WTC11 (cell line): ENCODE measurements around the gene ZER1. TPM values are rescaled to one million over a fixed set of nuclear protein-coding genes. Genes with fewer than 3 reads are reported as not detected.
"Not testable (repeated sequence)": the region's sequence is repeated elsewhere in the genome, so short reads cannot be mapped to it uniquely, and the experiment has no call there.

ENCODE experiments used
- ATAC-seq: fragments of 200-7000 bp; cut with Tn5 transposase; 2 replicates; pipeline ENCODE4 v1.10.0; 2021; ENCODE audit warnings: mild to moderate bottlenecking, moderate library complexity
- CTCF ChIA-PET: fragments of 300-600 bp; sonication (Branson Sonifier 250); formaldehyde crosslinking; loops from one replicate; lab custom pipeline; 2021; ENCODE audit warnings: antibody characterized with exemption; lab: Charles Lee
- POLR2A ChIA-PET: fragments of 350-600 bp; sonication (Branson Sonifier 250); formaldehyde crosslinking; loops from one replicate; lab custom pipeline; 2021; ENCODE audit warnings: antibody characterized with exemption; lab: Charles Lee
- DNase-seq: peaks from one replicate; pipeline ENCODE4 v3.0.0; 2021; ENCODE audit warnings: low spot score
- H3K27ac Mint-ChIP-seq: 2 replicates; pipeline ENCODE4 v1.8.0; 2021; ENCODE audit warnings: mixed read lengths
- H3K27me3 Mint-ChIP-seq: 2 replicates; pipeline ENCODE4 v1.8.0; 2021; ENCODE audit warnings: low read depth, mild to moderate bottlenecking, moderate library complexity, mixed read lengths
- H3K36me3 Mint-ChIP-seq: 2 replicates; pipeline ENCODE4 v1.8.0; 2021; ENCODE audit warnings: mixed read lengths
- H3K4me1 Mint-ChIP-seq: 2 replicates; pipeline ENCODE4 v1.8.0; 2022; ENCODE audit warnings: mixed read lengths
- H3K4me3 Mint-ChIP-seq: 2 replicates; pipeline ENCODE4 v1.8.0; 2021; ENCODE audit warnings: mild to moderate bottlenecking, moderate library complexity, mixed read lengths
- H3K9me3 Mint-ChIP-seq: 2 replicates; pipeline ENCODE4 v1.8.0; 2021; ENCODE audit warnings: mixed read lengths
- EMX1 ChIP-seq: fragments of 250-450 bp; sonication (Bioruptor Pico); IDR thresholded peaks from 2 replicates; pipeline ENCODE4 v1.8.0; 2021; ENCODE audit warnings: mild to moderate bottlenecking
- ETV6 ChIP-seq: sonication (generic); formaldehyde crosslinking; IDR thresholded peaks from 2 replicates; pipeline ENCODE4 v1.8.1; 2022; ENCODE audit warnings: mild to moderate bottlenecking, missing genetic modification reagents
- NFATC4 ChIP-seq: fragments of 250-450 bp; sonication (Bioruptor Pico); IDR thresholded peaks from 2 replicates; pipeline ENCODE4 v1.9.0; 2021; ENCODE audit warnings: mild to moderate bottlenecking
- PRRX2 ChIP-seq: fragments of 250-450 bp; sonication (Bioruptor Pico); IDR thresholded peaks from 2 replicates; pipeline ENCODE4 v1.8.0; 2021; ENCODE audit warnings: mild to moderate bottlenecking
- TP53 ChIP-seq: sonication (generic); formaldehyde crosslinking; IDR thresholded peaks from 2 replicates; pipeline ENCODE4 v1.8.1; 2023; ENCODE audit warnings: mild to moderate bottlenecking, missing genetic modification reagents
- ZNF138 ChIP-seq: sonication (generic); formaldehyde crosslinking; conservative IDR thresholded peaks from 2 replicates; pipeline ENCODE4 v1.8.1; 2022; ENCODE audit warnings: mild to moderate bottlenecking, moderate library complexity, missing genetic modification reagents
- ZNF416 ChIP-seq: fragments of 250-450 bp; sonication (Bioruptor Pico); IDR thresholded peaks from 2 replicates; pipeline ENCODE4 v1.9.0; 2021; ENCODE audit warnings: mild to moderate bottlenecking, inconsistent platforms
- ZNF671 ChIP-seq: fragments of 250-450 bp; sonication (Bioruptor Pico); IDR thresholded peaks from 2 replicates; pipeline ENCODE4 v1.8.0; 2021; ENCODE audit warnings: mild to moderate bottlenecking
- total RNA-seq: library from RNA; stranded (reverse); gene quantifications from 3 replicates; pipeline ENCODE4 v1.2.3, GENCODE V29; 2021
- TF ChIP-seq, protein P1 (sequence below): sonication (generic); formaldehyde crosslinking; IDR thresholded peaks from 2 replicates; pipeline ENCODE4 v1.8.1; 2022; ENCODE audit warnings: mild to moderate bottlenecking, missing genetic modification reagents, moderate library complexity, borderline replicate concordance
- TF ChIP-seq, protein P2 (sequence below): fragments of 250-450 bp; sonication (Bioruptor Pico); IDR thresholded peaks from 2 replicates; pipeline ENCODE4 v1.8.0; 2021; ENCODE audit warnings: mild to moderate bottlenecking
- TF ChIP-seq, protein P3 (sequence below): fragments of 250-450 bp; sonication (Bioruptor Pico); IDR thresholded peaks from 2 replicates; pipeline ENCODE4 v1.9.0; 2021; ENCODE audit warnings: mild to moderate bottlenecking
- TF ChIP-seq, protein P4 (sequence below): fragments of 250-450 bp; sonication (Bioruptor Pico); IDR thresholded peaks from 2 replicates; pipeline ENCODE4 v1.9.0; 2021; ENCODE audit warnings: mild to moderate bottlenecking, borderline replicate concordance
- TF ChIP-seq, protein P5 (sequence below): fragments of 250-450 bp; sonication (Bioruptor Pico); conservative IDR thresholded peaks from 2 replicates; pipeline ENCODE4 v1.9.0; 2021; ENCODE audit warnings: mild to moderate bottlenecking
- TF ChIP-seq, protein P6 (sequence below): fragments of 250-450 bp; sonication (Bioruptor Pico); IDR thresholded peaks from 2 replicates; pipeline ENCODE4 v1.9.0; 2021; ENCODE audit warnings: mild to moderate bottlenecking

ZER1 gene
- total RNA-seq, 1 experiment from 2014 or later = 23.8 TPM

DNA sequence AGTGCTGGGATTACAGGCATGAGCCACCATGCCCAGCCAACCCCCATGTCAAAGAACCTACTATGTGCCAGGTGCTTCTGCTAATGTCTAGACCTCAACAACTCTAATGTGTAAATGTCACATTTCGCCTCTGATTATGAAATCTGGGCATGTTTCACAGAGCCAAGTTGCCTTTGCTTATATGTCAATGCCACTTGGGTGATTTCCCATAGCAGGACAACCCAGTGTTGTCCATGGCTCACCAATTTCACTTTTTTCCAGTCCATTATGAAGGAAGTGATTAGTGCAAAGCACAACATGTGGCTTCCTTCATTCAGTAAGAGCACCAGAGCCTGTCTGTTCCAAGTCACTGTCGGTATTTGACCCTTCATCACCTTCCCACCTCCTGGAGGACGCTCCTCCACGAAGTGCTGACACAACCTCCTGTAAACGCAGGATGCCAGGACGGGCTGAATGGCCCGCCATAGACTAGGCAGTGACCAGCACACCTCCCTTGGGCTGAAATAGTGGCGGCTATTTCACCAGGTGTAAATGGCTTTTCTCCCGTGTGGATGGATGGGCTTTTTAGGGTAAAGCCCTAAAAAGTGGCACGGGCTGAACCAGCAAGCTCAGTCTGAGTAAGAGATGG lies 70.4 kb downstream of the ZER1 start (continued):
- TF ChIP-seq, protein P1, sequence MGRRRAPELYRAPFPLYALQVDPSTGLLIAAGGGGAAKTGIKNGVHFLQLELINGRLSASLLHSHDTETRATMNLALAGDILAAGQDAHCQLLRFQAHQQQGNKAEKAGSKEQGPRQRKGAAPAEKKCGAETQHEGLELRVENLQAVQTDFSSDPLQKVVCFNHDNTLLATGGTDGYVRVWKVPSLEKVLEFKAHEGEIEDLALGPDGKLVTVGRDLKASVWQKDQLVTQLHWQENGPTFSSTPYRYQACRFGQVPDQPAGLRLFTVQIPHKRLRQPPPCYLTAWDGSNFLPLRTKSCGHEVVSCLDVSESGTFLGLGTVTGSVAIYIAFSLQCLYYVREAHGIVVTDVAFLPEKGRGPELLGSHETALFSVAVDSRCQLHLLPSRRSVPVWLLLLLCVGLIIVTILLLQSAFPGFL (CRISPR knock-in tag) = no peak

DNA sequence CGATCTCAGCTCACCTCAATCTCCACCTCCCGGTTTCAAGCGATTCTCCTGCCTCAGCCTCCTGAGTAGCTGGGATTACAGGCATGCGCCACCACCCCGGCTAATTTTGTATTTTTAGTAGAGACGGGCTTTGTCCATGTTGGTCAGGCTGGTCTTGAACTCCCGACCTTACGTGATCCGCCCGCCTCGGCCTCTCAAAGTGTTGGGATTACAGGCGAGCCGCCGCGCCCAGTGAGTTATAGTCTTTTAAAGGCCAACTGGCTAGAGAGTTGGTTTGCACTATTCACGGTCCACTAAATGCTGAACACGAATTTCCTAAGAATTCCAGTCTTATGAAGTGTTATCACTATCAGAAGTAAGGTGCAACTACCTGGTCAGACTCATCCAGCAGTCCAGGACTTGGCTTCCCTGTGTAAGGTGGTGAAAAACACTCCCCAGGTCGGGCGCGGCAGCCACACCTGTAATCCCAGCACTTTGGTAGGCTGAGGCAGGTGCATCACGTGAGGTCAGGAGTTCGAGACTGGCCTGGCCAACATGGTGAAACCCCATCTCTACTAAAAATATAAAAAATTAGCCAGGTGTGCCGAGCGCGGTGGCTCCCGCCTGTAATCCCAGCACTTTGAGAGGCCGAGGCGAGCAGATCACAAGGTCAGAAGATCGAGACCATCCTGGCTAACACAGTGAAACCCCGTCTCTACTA lies 72.5 kb downstream of the ZER1 start:
- not testable (repeated sequence) for H3K4me3 Mint-ChIP-seq, H3K4me1 Mint-ChIP-seq, H3K27me3 Mint-ChIP-seq, ATAC-seq, DNase-seq, H3K27ac Mint-ChIP-seq, H3K9me3 Mint-ChIP-seq
- POLR2A ChIA-PET = interaction anchor here (0.8 to 1.7 kb wide), 3 partner anchors 15 to 119 kb away, joined by 3 to 6 read pairs (median 4); partner anchors contain the start of gene ENDOG
- CTCF ChIA-PET = interaction anchor here (0.6 to 1.5 kb wide), 3 partner anchors 25 to 1038 kb away, joined by 3 to 4 read pairs (median 3); partner anchors contain the start of gene ZDHHC12
- peaks cover 23% of the 10 kb centered on the region for H3K36me3 Mint-ChIP-seq

DNA sequence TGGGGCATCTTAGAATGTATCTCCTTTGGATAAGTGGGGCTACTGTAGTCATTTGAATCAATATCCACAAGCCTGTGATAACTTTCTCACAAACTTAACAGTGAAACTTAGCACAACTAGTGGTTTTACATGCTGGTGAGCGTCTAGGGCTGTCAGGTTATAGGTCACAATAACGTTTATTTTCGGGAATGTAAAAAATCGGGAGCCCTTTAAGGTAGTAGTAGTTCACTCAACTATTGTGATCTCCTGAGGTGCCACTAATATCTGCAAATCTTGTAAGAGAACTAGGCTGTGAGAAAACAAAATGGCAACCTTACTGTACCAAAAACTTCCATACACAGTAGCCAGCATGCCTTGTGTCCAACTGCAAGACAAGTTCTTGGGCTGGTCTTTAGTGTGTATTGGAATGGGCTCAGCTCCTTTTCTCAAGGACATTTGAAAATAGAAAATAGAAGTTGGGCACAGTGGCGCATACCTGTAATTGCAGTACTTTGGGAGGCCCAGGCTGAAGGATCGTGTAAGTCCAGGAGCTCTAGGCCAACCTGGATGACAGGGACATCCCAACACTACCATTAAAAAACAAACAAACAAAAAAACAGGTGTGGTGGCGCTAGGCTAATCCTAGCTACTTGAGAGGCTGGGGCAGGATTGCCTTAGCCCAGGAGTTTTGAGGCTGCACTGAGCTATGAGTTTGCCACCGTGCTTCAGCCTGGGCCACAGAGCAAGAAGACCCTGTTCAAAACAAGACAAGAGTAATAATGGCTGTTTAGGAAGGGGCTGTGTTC lies 74.6 kb downstream of the ZER1 start:
- no peak for DNase-seq
- ChIA-PET CTCF (interaction anchor here (0.6 to 1.3 kb wide), 7 partner anchors 14 to 442 kb away, joined by 3 to 5 read pairs (median 3); no protein-coding TSS in a partner anchor), POLR2A (interaction anchor here (0.7 to 1.7 kb wide), 5 partner anchors 8 to 28 kb away, joined by 3 to 5 read pairs (median 4); partner anchors contain the start of gene SET)
- H3K9me3 Mint-ChIP-seq = no peaks in the 10 kb centered on the region
- no peaks in the 10 kb centered on the region for H3K27me3 Mint-ChIP-seq
- TF ChIP-seq NFATC4 (CRISPR knock-in tag) (peak; percentile 13), ZNF416 (CRISPR knock-in tag) (peak; percentile 9; the same call in 1 of the 2 replicates), TP53 (CRISPR knock-in tag) (no peak), ZNF671 (CRISPR knock-in tag) (peak; percentile 10; the same call in 1 of the 2 replicates), EMX1 (CRISPR knock-in tag) (peak; percentile 87), ZNF138 (CRISPR knock-in tag) (no peak), ETV6 (CRISPR knock-in tag) (no peak), PRRX2 (CRISPR knock-in tag) (peak; percentile 85)
- TF ChIP-seq, protein P2, sequence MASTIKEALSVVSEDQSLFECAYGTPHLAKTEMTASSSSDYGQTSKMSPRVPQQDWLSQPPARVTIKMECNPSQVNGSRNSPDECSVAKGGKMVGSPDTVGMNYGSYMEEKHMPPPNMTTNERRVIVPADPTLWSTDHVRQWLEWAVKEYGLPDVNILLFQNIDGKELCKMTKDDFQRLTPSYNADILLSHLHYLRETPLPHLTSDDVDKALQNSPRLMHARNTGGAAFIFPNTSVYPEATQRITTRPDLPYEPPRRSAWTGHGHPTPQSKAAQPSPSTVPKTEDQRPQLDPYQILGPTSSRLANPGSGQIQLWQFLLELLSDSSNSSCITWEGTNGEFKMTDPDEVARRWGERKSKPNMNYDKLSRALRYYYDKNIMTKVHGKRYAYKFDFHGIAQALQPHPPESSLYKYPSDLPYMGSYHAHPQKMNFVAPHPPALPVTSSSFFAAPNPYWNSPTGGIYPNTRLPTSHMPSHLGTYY (CRISPR knock-in tag) = peak; percentile 26; the same call in 1 of the 2 replicates
- TF ChIP-seq, protein P3, sequence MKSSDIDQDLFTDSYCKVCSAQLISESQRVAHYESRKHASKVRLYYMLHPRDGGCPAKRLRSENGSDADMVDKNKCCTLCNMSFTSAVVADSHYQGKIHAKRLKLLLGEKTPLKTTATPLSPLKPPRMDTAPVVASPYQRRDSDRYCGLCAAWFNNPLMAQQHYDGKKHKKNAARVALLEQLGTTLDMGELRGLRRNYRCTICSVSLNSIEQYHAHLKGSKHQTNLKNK (CRISPR knock-in tag) = peak; percentile 4; the same call in 1 of the 2 replicates
- TF ChIP-seq, protein P4, sequence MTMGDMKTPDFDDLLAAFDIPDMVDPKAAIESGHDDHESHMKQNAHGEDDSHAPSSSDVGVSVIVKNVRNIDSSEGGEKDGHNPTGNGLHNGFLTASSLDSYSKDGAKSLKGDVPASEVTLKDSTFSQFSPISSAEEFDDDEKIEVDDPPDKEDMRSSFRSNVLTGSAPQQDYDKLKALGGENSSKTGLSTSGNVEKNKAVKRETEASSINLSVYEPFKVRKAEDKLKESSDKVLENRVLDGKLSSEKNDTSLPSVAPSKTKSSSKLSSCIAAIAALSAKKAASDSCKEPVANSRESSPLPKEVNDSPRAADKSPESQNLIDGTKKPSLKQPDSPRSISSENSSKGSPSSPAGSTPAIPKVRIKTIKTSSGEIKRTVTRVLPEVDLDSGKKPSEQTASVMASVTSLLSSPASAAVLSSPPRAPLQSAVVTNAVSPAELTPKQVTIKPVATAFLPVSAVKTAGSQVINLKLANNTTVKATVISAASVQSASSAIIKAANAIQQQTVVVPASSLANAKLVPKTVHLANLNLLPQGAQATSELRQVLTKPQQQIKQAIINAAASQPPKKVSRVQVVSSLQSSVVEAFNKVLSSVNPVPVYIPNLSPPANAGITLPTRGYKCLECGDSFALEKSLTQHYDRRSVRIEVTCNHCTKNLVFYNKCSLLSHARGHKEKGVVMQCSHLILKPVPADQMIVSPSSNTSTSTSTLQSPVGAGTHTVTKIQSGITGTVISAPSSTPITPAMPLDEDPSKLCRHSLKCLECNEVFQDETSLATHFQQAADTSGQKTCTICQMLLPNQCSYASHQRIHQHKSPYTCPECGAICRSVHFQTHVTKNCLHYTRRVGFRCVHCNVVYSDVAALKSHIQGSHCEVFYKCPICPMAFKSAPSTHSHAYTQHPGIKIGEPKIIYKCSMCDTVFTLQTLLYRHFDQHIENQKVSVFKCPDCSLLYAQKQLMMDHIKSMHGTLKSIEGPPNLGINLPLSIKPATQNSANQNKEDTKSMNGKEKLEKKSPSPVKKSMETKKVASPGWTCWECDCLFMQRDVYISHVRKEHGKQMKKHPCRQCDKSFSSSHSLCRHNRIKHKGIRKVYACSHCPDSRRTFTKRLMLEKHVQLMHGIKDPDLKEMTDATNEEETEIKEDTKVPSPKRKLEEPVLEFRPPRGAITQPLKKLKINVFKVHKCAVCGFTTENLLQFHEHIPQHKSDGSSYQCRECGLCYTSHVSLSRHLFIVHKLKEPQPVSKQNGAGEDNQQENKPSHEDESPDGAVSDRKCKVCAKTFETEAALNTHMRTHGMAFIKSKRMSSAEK (CRISPR knock-in tag) = peak; percentile 32; the same call in 1 of the 2 replicates
- TF ChIP-seq, protein P5, sequence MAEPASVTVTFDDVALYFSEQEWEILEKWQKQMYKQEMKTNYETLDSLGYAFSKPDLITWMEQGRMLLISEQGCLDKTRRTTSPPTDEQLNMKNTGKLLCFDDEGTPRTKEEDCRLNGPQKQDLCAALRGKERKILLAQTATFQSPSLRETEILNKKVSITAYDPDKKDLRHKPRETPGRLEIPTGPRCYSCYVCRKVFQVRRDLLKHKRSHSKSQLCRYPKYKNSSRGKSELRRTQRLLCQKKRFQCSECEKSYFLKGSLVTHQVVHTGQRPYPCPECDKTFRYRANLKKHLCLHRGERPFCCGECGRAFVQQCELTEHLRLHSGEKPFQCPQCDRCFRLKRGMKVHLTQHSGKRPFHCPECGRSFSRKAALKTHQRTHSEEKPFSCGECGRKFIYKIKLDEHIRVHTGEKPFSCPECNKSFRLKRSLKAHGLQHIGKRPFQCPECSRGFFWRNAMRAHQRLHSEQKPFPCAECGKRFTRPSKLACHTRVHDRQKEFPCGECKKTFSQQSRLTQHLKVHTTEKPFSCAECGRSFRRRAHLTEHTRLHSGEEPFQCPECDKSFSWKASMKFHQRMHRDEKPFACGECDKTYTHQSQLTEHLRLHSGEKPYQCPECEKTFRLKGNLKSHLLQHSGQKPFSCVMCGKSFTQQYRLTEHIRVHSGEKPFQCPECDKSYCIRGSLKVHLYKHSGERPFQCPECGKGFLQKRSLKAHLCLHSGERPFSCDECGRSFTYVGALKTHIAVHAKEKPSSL = peak; percentile 54; the same call in 1 of the 2 replicates
- TF ChIP-seq, protein P6, sequence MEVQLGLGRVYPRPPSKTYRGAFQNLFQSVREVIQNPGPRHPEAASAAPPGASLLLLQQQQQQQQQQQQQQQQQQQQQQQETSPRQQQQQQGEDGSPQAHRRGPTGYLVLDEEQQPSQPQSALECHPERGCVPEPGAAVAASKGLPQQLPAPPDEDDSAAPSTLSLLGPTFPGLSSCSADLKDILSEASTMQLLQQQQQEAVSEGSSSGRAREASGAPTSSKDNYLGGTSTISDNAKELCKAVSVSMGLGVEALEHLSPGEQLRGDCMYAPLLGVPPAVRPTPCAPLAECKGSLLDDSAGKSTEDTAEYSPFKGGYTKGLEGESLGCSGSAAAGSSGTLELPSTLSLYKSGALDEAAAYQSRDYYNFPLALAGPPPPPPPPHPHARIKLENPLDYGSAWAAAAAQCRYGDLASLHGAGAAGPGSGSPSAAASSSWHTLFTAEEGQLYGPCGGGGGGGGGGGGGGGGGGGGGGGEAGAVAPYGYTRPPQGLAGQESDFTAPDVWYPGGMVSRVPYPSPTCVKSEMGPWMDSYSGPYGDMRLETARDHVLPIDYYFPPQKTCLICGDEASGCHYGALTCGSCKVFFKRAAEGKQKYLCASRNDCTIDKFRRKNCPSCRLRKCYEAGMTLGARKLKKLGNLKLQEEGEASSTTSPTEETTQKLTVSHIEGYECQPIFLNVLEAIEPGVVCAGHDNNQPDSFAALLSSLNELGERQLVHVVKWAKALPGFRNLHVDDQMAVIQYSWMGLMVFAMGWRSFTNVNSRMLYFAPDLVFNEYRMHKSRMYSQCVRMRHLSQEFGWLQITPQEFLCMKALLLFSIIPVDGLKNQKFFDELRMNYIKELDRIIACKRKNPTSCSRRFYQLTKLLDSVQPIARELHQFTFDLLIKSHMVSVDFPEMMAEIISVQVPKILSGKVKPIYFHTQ (CRISPR knock-in tag) = peak; percentile 81
- peak overlapping the region; percentile 91 for H3K27ac Mint-ChIP-seq
- H3K4me3 Mint-ChIP-seq = no peak overlapping the region
- H3K36me3 Mint-ChIP-seq = peaks cover 45% of the 10 kb centered on the region
- peaks cover 9% of the 10 kb centered on the region; the same call in 1 of the 2 replicates for H3K4me1 Mint-ChIP-seq
- peak; percentile 17 for ATAC-seq
